DMS 273 treated with DMSO at 0.1 percent for 48 hours (cell line): ENCODE measurements around the gene SLC22A8.
A peak's percentile ranks its signal among the peaks of the same experiment; 100 is the strongest.
"Not testable (repeated sequence)": the region's sequence is repeated elsewhere in the genome, so short reads cannot be mapped to it uniquely, and the experiment has no call there.

ENCODE experiments used
- DNase-seq: peaks from one replicate; lab custom pipeline; 2025; lab: John Stamatoyannopoulos, UW

SLC22A8 gene

GRCh38 chr11:62988276-62988675 is 27.4 kb downstream of the SLC22A8 start:
- no peak for DNase-seq

GRCh38 chr11:62985041-62985750 is 30.4 kb downstream of the SLC22A8 start:
- no peak for DNase-seq

- no peak for DNase-seq
Measured at GRCh38 chr11:62984451-62984991, 31.1 kb downstream of the SLC22A8 start, which contains the start of gene SLC22A6. TSS of gene SLC22A6 (minus strand) at chr11:62984967. CDS start at chr11:62984690, 277 bp downstream.

- no peak for DNase-seq
Measured at GRCh38 chr11:62983536-62984199, 32.0 kb downstream of the SLC22A8 start.

- no peak for DNase-seq
Measured at GRCh38 chr11:62981743-62982142, 33.9 kb downstream of the SLC22A8 start.

GRCh38 chr11:62980133-62980760 is 35.4 kb downstream of the SLC22A8 start:
- DNase-seq, result no peak

GRCh38 chr11:62976109-62976508 is 39.5 kb downstream of the SLC22A8 start:
- no peak for DNase-seq

GRCh38 chr11:62974848-62975522 is 40.7 kb downstream of the SLC22A8 start:
- peak; percentile 31 for DNase-seq

GRCh38 chr11:62965574-62965973 is 50.1 kb downstream of the SLC22A8 start:
- no peak for DNase-seq

GRCh38 chr11:62962391-62962790 is 53.2 kb downstream of the SLC22A8 start:
- no peak for DNase-seq

GRCh38 chr11:62961017-62961570 is 54.5 kb downstream of the SLC22A8 start:
- DNase-seq, result no peak

GRCh38 chr11:62959422-62959980 is 56.1 kb downstream of the SLC22A8 start:
- no peak for DNase-seq

GRCh38 chr11:62958547-62959421 is 56.9 kb downstream of the SLC22A8 start:
- no peak for DNase-seq

GRCh38 chr11:62957147-62957546 is 58.5 kb downstream of the SLC22A8 start:
- DNase-seq, result no peak

- no peak for DNase-seq
Measured at GRCh38 chr11:62954478-62954877, 61.2 kb downstream of the SLC22A8 start.

GRCh38 chr11:62953811-62954210 is 61.8 kb downstream of the SLC22A8 start:
- no peak for DNase-seq

- DNase-seq, result no peak
Measured at GRCh38 chr11:62948765-62949320, 66.8 kb downstream of the SLC22A8 start.

GRCh38 chr11:62945538-62945937 is 70.1 kb downstream of the SLC22A8 start:
- DNase-seq, result not testable (repeated sequence)
